ENCODE data around the gene CELF2.

CELF2 gene

GRCh38 chr10:11170574-11170973, 152.9 kb downstream of the CELF2 start:
- Histone ChIP-seq H3K9me3 (ENCODE audit: control insufficient read depth, insufficient read depth, low read depth, low read length) (no peaks in the 10 kb centered on the region), H3K27ac (ENCODE audit: extremely low read depth, low read depth, low read length) (no peak overlapping the region), H3K4me1 (ENCODE audit: control insufficient read depth, insufficient read depth, low read length) (no peaks in the 10 kb centered on the region), H3K4me3 (ENCODE audit: low read depth, low read length) (no peak overlapping the region), H3K36me3 (ENCODE audit: control insufficient read depth in 2 of 2, insufficient read depth in 1 of 2, low read length in 2 of 2) (peaks cover 0 to 10% of the 10 kb centered on the region in 2 experiments; a peak in 1 of 3 replicates)
- TF ChIP-seq GFI1B (tag by site-specific recombination; IDR thresholded peaks at IDR 0.05) = no peak
- TF ChIP-seq ZSCAN16 (tag by site-specific recombination; IDR thresholded peaks at IDR 0.05) = no peak
- TF ChIP-seq ZNF529 (tag by site-specific recombination; IDR thresholded peaks at IDR 0.05; ENCODE audit: insufficient replicate concordance) = no peak
- TF ChIP-seq ZNF600 (tag by site-specific recombination; IDR thresholded peaks at IDR 0.05) = no peak
- TF ChIP-seq GLI2 (tag by site-specific recombination; IDR thresholded peaks at IDR 0.05; ENCODE audit: borderline replicate concordance, low read depth) = no peak
- no peak for TF ChIP-seq ZBTB20 (tag by site-specific recombination; IDR thresholded peaks at IDR 0.05)
- no peak for TF ChIP-seq ZNF426 (tag by site-specific recombination; IDR thresholded peaks at IDR 0.05)
- no peak for TF ChIP-seq ZNF664 (tag by site-specific recombination; IDR thresholded peaks at IDR 0.05)
- TF ChIP-seq ZBTB8A (tag by site-specific recombination; IDR thresholded peaks at IDR 0.05) = no peak
- no peak for TF ChIP-seq ZNF623 (tag by site-specific recombination; IDR thresholded peaks at IDR 0.05)
- no peak for TF ChIP-seq KLF7 (tag by site-specific recombination; IDR thresholded peaks at IDR 0.05; ENCODE audit: borderline replicate concordance)
- TF ChIP-seq ZNF768 (tag by site-specific recombination; IDR thresholded peaks at IDR 0.05) = no peak
- no peak for TF ChIP-seq ZNF10 (tag by site-specific recombination; IDR thresholded peaks at IDR 0.05)
- no peak for TF ChIP-seq ZNF280D (tag by site-specific recombination; IDR thresholded peaks at IDR 0.05)
- TF ChIP-seq ZNF132 (tag by site-specific recombination; IDR thresholded peaks at IDR 0.05; ENCODE audit: borderline replicate concordance) = no peak
- TF ChIP-seq SALL2 (tag by site-specific recombination; IDR thresholded peaks at IDR 0.05; ENCODE audit: borderline replicate concordance) = no peak
- no peak for TF ChIP-seq ZNF324 (tag by site-specific recombination; IDR thresholded peaks at IDR 0.05)
- no peak for TF ChIP-seq ZSCAN18 (tag by site-specific recombination; IDR thresholded peaks at IDR 0.05)
- TF ChIP-seq REPIN1 (tag by site-specific recombination; IDR thresholded peaks at IDR 0.05; ENCODE audit: low read depth) = no peak
- TF ChIP-seq ZNF221 (tag by site-specific recombination; IDR thresholded peaks at IDR 0.05; ENCODE audit: borderline replicate concordance) = no peak
- POLR2A ChIA-PET = no interaction called here
- CTCF ChIA-PET = no interaction called here

- peaks cover 0 to 10% of the 10 kb centered on the region in 2 experiments; a peak in 1 of 3 replicates for H3K36me3 ChIP-seq (ENCODE audit: control insufficient read depth in 2 of 2, insufficient read depth in 1 of 2, low read length in 2 of 2)
- no peak for TF ChIP-seq ZSCAN18 (tag by site-specific recombination; IDR thresholded peaks at IDR 0.05)
- TF ChIP-seq ZNF670 (tag by site-specific recombination; IDR thresholded peaks at IDR 0.05; ENCODE audit: low read depth) = no peak
- TF ChIP-seq ZNF366 (tag by site-specific recombination; conservative IDR thresholded peaks at IDR 0.05) = no peak
- no peak for TF ChIP-seq ZNF529 (tag by site-specific recombination; IDR thresholded peaks at IDR 0.05; ENCODE audit: insufficient replicate concordance)
- no peak for TF ChIP-seq ZNF335 (tag by site-specific recombination; conservative IDR thresholded peaks at IDR 0.05)
- TF ChIP-seq ZNF555 (tag by site-specific recombination; conservative IDR thresholded peaks at IDR 0.05) = no peak
- TF ChIP-seq ZNF548 (tag by site-specific recombination; IDR thresholded peaks at IDR 0.05) = no peak
- TF ChIP-seq ZBTB48 (tag by site-specific recombination; IDR thresholded peaks at IDR 0.05) = no peak
- TF ChIP-seq ZBTB1 (tag by site-specific recombination; IDR thresholded peaks at IDR 0.05) = no peak
- TF ChIP-seq ZNF510 (tag by site-specific recombination; IDR thresholded peaks at IDR 0.05; ENCODE audit: insufficient replicate concordance) = no peak
- TF ChIP-seq ZFP69B (tag by site-specific recombination; IDR thresholded peaks at IDR 0.05) = no peak
- TF ChIP-seq ZNF121 (tag by site-specific recombination; IDR thresholded peaks at IDR 0.05) = no peak
- TF ChIP-seq ZNF2 (tag by site-specific recombination; IDR thresholded peaks at IDR 0.05) = no peak
These were observed 153.6 kb downstream of the CELF2 start for GRCh38 chr10:11170993-11171851.

More at GRCh38 chr10:11170993-11171851, 153.6 kb downstream of the CELF2 start:
- Histone ChIP-seq H3K4me3 (ENCODE audit: low read depth, low read length) (no peak overlapping the region), H3K9me3 (ENCODE audit: control insufficient read depth, insufficient read depth, low read depth, low read length) (no peaks in the 10 kb centered on the region), H3K27ac (ENCODE audit: extremely low read depth, low read depth, low read length) (no peak overlapping the region), H3K4me1 (ENCODE audit: control insufficient read depth, insufficient read depth, low read length) (no peaks in the 10 kb centered on the region)
- ChIA-PET CTCF (no interaction called here), POLR2A (no interaction called here)
